Stomach (tissue), 4 donors: ENCODE results near the gene DHX36.

ENCODE experiments used
- EP300 ChIP-seq: sonication (generic); formaldehyde crosslinking; IDR thresholded peaks from one replicate; pipeline ENCODE4 v1.6.1; 2017; ENCODE audit warnings: antibody characterized with exemption
- POLR2A ChIP-seq, 4 donors: fragments of 450-650 bp; IDR thresholded peaks; one replicate each; pipeline ENCODE4 v1.6.1; 2016; ENCODE audit warnings: antibody characterized with exemption in 4 of 4, control low read depth in 2 of 4, mild to moderate bottlenecking in 1 of 4, moderate library complexity in 1 of 4
- TF ChIP-seq, protein P1 (sequence below), 7 experiments: fragments of 450-650 bp in 4 of 7; fragments of 200-600 bp in 3 of 7; sonication (generic) in 3 of 7; IDR thresholded peaks; one replicate each; pipeline ENCODE4 v1.5.1; 2016 to 2019; ENCODE audit warnings: antibody characterized with exemption in 7 of 7, control low read depth in 2 of 7, mild to moderate bottlenecking in 1 of 7

- TF ChIP-seq, protein P1, sequence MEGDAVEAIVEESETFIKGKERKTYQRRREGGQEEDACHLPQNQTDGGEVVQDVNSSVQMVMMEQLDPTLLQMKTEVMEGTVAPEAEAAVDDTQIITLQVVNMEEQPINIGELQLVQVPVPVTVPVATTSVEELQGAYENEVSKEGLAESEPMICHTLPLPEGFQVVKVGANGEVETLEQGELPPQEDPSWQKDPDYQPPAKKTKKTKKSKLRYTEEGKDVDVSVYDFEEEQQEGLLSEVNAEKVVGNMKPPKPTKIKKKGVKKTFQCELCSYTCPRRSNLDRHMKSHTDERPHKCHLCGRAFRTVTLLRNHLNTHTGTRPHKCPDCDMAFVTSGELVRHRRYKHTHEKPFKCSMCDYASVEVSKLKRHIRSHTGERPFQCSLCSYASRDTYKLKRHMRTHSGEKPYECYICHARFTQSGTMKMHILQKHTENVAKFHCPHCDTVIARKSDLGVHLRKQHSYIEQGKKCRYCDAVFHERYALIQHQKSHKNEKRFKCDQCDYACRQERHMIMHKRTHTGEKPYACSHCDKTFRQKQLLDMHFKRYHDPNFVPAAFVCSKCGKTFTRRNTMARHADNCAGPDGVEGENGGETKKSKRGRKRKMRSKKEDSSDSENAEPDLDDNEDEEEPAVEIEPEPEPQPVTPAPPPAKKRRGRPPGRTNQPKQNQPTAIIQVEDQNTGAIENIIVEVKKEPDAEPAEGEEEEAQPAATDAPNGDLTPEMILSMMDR (IDR thresholded peaks at IDR 0.05) = no peak
- TF ChIP-seq EP300 (no peak), POLR2A (IDR thresholded peaks at IDR 0.05) (no peak)
Measured at GRCh38 chr3:154243353-154243752, 80.9 kb downstream of the DHX36 start.
